HL-60 (cell line): ENCODE results near the gene KDM2B.

Experiments used
- DNase-seq, 2 experiments: peaks; one replicate each; pipeline ENCODE4 v3.0.0-alpha.2; 2010 to 2020; ENCODE audit warnings: low read depth in 1 of 2, low spot score in 1 of 2
- H3K27ac ChIP-seq: fragments of 250-450 bp; sonication (Bioruptor Pico); replicated peaks from 2 replicates; pipeline ENCODE4 v1.5.1; 2020; ENCODE audit warnings: mild to moderate bottlenecking, moderate library complexity
- H3K27me3 ChIP-seq: fragments of 250-450 bp; sonication (Bioruptor Pico); 2 replicates; pipeline ENCODE4 v1.5.1; 2021; ENCODE audit warnings: mild to moderate bottlenecking, moderate library complexity; ENCODE audit not compliant: insufficient read depth, poor library complexity, severe bottlenecking
- H3K4me3 ChIP-seq: replicated peaks from 2 replicates; pipeline ENCODE4 v1.5.1; 2011; ENCODE audit warnings: mild to moderate bottlenecking, control low read depth, low read length; ENCODE audit not compliant: insufficient read depth
- GABPA ChIP-seq: IDR thresholded peaks from 2 replicates; pipeline ENCODE4 v1.6.1; 2012; ENCODE audit warnings: low read depth
- POLR2AphosphoS5 ChIP-seq: IDR thresholded peaks from 2 replicates; pipeline ENCODE4 v1.6.1; 2012; ENCODE audit warnings: low read depth
- SPI1 ChIP-seq: IDR thresholded peaks from 2 replicates; pipeline ENCODE4 v1.6.1; 2012; ENCODE audit warnings: low read depth, mild to moderate bottlenecking, borderline replicate concordance
- TF ChIP-seq, protein P1 (sequence below): IDR thresholded peaks from one replicate; pipeline ENCODE4 v1.5.1; 2011; ENCODE audit warnings: low read length, control low read depth, inconsistent platforms; ENCODE audit not compliant: insufficient read depth
- TF ChIP-seq, protein P2 (sequence below): IDR thresholded peaks from 2 replicates; pipeline ENCODE4 v1.6.1; 2012; ENCODE audit warnings: low read depth; ENCODE audit not compliant: insufficient replicate concordance

KDM2B gene

GRCh38 chr12:121570467-121571283 lies 10.1 kb downstream of the KDM2B start:
- TF ChIP-seq, protein P1, sequence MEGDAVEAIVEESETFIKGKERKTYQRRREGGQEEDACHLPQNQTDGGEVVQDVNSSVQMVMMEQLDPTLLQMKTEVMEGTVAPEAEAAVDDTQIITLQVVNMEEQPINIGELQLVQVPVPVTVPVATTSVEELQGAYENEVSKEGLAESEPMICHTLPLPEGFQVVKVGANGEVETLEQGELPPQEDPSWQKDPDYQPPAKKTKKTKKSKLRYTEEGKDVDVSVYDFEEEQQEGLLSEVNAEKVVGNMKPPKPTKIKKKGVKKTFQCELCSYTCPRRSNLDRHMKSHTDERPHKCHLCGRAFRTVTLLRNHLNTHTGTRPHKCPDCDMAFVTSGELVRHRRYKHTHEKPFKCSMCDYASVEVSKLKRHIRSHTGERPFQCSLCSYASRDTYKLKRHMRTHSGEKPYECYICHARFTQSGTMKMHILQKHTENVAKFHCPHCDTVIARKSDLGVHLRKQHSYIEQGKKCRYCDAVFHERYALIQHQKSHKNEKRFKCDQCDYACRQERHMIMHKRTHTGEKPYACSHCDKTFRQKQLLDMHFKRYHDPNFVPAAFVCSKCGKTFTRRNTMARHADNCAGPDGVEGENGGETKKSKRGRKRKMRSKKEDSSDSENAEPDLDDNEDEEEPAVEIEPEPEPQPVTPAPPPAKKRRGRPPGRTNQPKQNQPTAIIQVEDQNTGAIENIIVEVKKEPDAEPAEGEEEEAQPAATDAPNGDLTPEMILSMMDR: no peak
- no peak for TF ChIP-seq SPI1
- TF ChIP-seq, protein P2, sequence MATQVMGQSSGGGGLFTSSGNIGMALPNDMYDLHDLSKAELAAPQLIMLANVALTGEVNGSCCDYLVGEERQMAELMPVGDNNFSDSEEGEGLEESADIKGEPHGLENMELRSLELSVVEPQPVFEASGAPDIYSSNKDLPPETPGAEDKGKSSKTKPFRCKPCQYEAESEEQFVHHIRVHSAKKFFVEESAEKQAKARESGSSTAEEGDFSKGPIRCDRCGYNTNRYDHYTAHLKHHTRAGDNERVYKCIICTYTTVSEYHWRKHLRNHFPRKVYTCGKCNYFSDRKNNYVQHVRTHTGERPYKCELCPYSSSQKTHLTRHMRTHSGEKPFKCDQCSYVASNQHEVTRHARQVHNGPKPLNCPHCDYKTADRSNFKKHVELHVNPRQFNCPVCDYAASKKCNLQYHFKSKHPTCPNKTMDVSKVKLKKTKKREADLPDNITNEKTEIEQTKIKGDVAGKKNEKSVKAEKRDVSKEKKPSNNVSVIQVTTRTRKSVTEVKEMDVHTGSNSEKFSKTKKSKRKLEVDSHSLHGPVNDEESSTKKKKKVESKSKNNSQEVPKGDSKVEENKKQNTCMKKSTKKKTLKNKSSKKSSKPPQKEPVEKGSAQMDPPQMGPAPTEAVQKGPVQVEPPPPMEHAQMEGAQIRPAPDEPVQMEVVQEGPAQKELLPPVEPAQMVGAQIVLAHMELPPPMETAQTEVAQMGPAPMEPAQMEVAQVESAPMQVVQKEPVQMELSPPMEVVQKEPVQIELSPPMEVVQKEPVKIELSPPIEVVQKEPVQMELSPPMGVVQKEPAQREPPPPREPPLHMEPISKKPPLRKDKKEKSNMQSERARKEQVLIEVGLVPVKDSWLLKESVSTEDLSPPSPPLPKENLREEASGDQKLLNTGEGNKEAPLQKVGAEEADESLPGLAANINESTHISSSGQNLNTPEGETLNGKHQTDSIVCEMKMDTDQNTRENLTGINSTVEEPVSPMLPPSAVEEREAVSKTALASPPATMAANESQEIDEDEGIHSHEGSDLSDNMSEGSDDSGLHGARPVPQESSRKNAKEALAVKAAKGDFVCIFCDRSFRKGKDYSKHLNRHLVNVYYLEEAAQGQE: no peak
- no peak for TF ChIP-seq GABPA
- no peak for TF ChIP-seq POLR2AphosphoS5
- H3K27me3 ChIP-seq: no peaks in the 10 kb centered on the region
- no peak for DNase-seq

DNA sequence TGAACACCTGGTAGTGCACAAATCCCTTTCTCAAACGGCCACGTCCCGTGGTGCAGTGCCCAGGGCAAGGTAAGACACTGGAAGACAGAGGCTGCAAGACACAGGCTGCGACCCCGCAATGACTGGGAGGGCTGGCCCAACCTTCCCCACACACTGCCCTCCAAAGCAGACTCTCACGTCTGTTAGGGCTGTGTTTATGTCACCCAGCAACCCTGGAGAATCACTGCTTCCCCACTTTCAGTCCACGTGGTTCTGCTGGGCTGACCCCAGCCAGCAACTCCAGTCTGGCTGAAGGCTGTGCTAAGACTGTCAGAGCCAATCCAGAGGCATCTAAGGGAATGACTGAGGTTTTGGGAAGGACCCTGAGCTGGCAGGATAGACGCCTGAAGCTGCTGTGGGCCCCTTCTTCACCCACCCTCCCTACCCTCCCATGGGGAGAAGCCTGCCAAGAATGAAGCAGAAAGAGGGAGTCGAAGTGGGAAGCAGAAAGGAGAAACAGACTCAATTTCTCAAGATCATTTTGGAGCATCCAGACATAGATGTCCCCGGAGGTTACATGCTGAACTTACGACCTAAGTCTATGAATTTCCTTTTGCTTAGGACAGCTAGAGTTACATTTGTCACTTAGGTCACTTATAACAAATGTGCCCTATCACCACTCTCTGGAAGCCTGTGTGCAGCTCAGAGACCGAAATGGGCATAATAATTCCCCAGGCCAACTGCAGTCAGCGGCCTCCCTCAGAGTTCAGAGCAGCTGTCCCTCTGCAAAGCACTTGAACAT lies 11.7 kb downstream of the KDM2B start:
- no peaks in the 10 kb centered on the region for H3K27me3 ChIP-seq
- TF ChIP-seq, protein P2: no peak
- TF ChIP-seq GABPA: no peak
- TF ChIP-seq POLR2AphosphoS5: no peak
- DNase-seq: no peak
- no peak overlapping the region for H3K27ac ChIP-seq
- H3K4me3 ChIP-seq: no peak overlapping the region

More at GRCh38 chr12:121570467-121571283, 10.1 kb downstream of the KDM2B start:
- Histone ChIP-seq H3K27ac (no peak overlapping the region), H3K4me3 (no peak overlapping the region)

- no peak for DNase-seq
- no peaks in the 10 kb centered on the region for H3K27me3 ChIP-seq
- TF ChIP-seq, protein P1: no peak
- TF ChIP-seq GABPA (no peak), POLR2AphosphoS5 (no peak), SPI1 (no peak)
- TF ChIP-seq, protein P2: no peak
- no peak overlapping the region for H3K4me3 ChIP-seq
- H3K27ac ChIP-seq: no peak overlapping the region
Observed at GRCh38 chr12:121568518-121568917, 12.3 kb downstream of the KDM2B start.
